Measurements from ENCODE around the gene DISC1. TPM values are rescaled to one million over a fixed set of nuclear protein-coding genes. Genes with fewer than 3 reads are reported as not detected.

Gene DISC1
- total and polyA plus RNA-seq, 7 donors = 1.2 to 14.1 (median 5.8) TPM

GRCh38 chr1:231847612-231848397, 221.2 kb downstream of the DISC1 start:
- TF ChIP-seq POLR2A (IDR thresholded peaks at IDR 0.05) (no peak), EP300 (IDR thresholded peaks at IDR 0.05) (no peak), POLR2AphosphoS5 (IDR thresholded peaks at IDR 0.05) (no peak), CTCF (IDR thresholded peaks at IDR 0.05) (no peak)
- Histone ChIP-seq H3K27me3 (no peaks in the 10 kb centered on the region), H3K9me3 (no peaks in the 10 kb centered on the region), H3K4me3 (no peak overlapping the region), H3K36me3 (no peaks in the 10 kb centered on the region), H3K27ac (no peak overlapping the region), H3K4me1 (no peaks in the 10 kb centered on the region)
- WGBS, 2 donors = 85 to 93% methylated on average over 7 of the region's 7 CpGs
- intact Hi-C loops (cut with DNase I) = no loop called here
- no peak for DNase-seq

DNA sequence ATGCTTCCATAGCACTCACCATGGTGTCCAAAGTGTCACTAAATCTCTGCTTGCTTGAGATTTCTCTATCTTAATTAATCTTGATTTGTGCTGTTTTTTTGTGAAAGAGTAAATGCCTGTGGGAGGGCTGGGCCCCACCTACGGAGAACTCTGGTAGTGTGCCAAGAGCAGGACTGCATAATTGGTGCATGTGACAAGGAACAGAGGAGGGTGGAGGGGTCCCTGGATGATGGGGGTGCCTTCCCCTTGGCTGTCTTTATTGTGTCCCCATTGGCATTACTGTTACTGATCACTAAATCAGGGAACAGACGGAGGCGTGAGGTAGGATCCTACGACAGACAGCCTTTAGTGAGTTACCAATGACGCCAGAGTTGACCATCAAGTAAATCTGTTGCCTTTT, 223.4 kb downstream of the DISC1 start:
- intact Hi-C loops (cut with DNase I) = no loop called here
- WGBS, 2 donors = 93 to 96% methylated on average over 5 of the region's 5 CpGs
- Histone ChIP-seq H3K36me3 (no peaks in the 10 kb centered on the region), H3K27me3 (no peaks in the 10 kb centered on the region), H3K27ac (no peak overlapping the region), H3K9me3 (no peaks in the 10 kb centered on the region), H3K4me3 (no peak overlapping the region), H3K4me1 (no peaks in the 10 kb centered on the region)
- no peak for DNase-seq
- TF ChIP-seq POLR2AphosphoS5 (IDR thresholded peaks at IDR 0.05) (no peak), EP300 (IDR thresholded peaks at IDR 0.05) (no peak), POLR2A (IDR thresholded peaks at IDR 0.05) (no peak), CTCF (IDR thresholded peaks at IDR 0.05) (no peak)

GRCh38 chr1:231850786-231851185, 224.2 kb downstream of the DISC1 start:
- Histone ChIP-seq H3K4me3 (no peak overlapping the region), H3K27me3 (no peaks in the 10 kb centered on the region), H3K27ac (no peak overlapping the region), H3K4me1 (no peaks in the 10 kb centered on the region), H3K36me3 (no peaks in the 10 kb centered on the region), H3K9me3 (no peaks in the 10 kb centered on the region)
- no peak for DNase-seq
- intact Hi-C loops (cut with DNase I) = no loop called here
- 93 to 95% methylated on average over 5 of the region's 5 CpGs for WGBS, 2 donors
- TF ChIP-seq CTCF (IDR thresholded peaks at IDR 0.05) = no peak
- no peak for TF ChIP-seq EP300 (IDR thresholded peaks at IDR 0.05)
- TF ChIP-seq POLR2A (IDR thresholded peaks at IDR 0.05) = no peak
- TF ChIP-seq POLR2AphosphoS5 (IDR thresholded peaks at IDR 0.05) = no peak

- no peaks in the 10 kb centered on the region for H3K9me3 ChIP-seq
- no peaks in the 10 kb centered on the region for H3K36me3 ChIP-seq
- WGBS, 2 donors = 93 to 94% methylated on average over 7 of the region's 7 CpGs
- intact Hi-C loops (cut with DNase I) = no loop called here
- H3K27me3 ChIP-seq = no peaks in the 10 kb centered on the region
- TF ChIP-seq CTCF (IDR thresholded peaks at IDR 0.05) (no peak), POLR2AphosphoS5 (IDR thresholded peaks at IDR 0.05) (no peak), POLR2A (IDR thresholded peaks at IDR 0.05) (no peak), EP300 (IDR thresholded peaks at IDR 0.05) (no peak)
- no peaks in the 10 kb centered on the region for H3K4me1 ChIP-seq
- no peak overlapping the region for H3K4me3 ChIP-seq
- no peak for DNase-seq
- H3K27ac ChIP-seq = no peak overlapping the region
Measured at GRCh38 chr1:231853588-231854207, 227.1 kb downstream of the DISC1 start.
